H1 (cell line): ENCODE results near the gene ATOH1. TPM values are rescaled to one million over a fixed set of nuclear protein-coding genes. Genes with fewer than 3 reads are reported as not detected.
A peak's percentile ranks its signal among the peaks of the same experiment; 100 is the strongest.

Experiments used
- BCL11A ChIP-seq, 2 experiments: IDR thresholded peaks; one replicate each; pipeline ENCODE4 v1.6.1; 2011; ENCODE audit warnings: low read depth in 2 of 2, low read length in 2 of 2, mild to moderate bottlenecking in 2 of 2
- CBX5 ChIP-seq: fragments of 300-800, 300-1000 bp; sonication (generic); IDR thresholded peaks from 2 replicates; pipeline ENCODE4 v1.7.1; 2016; ENCODE audit warnings: antibody characterized with exemption, low read length, low read depth
- CHD1 ChIP-seq: IDR thresholded peaks from 2 replicates; pipeline ENCODE4 v1.6.1; 2012; ENCODE audit warnings: low read depth, low read length, improper control_type of control experiment
- CREB1 ChIP-seq: IDR thresholded peaks from 2 replicates; pipeline ENCODE4 v1.6.1; 2012; ENCODE audit warnings: inconsistent platforms
- EZH2 ChIP-seq: fragments of 200-600 bp; sonication (generic); IDR thresholded peaks from 2 replicates; pipeline ENCODE4 v1.7.1; 2012; ENCODE audit warnings: low read depth, mild to moderate bottlenecking, moderate library complexity, low read length, inconsistent platforms; ENCODE audit not compliant: severe bottlenecking
- KDM1A ChIP-seq: fragments of 200-600, 300-600 bp; sonication (generic); IDR thresholded peaks from 2 replicates; pipeline ENCODE4 v1.7.1; 2016; ENCODE audit warnings: mild to moderate bottlenecking, low read length, borderline replicate concordance
- KDM5A ChIP-seq: fragments of 200-600 bp; IDR thresholded peaks from 2 replicates; pipeline ENCODE4 v1.7.1; 2012; ENCODE audit warnings: mild to moderate bottlenecking, low read length, inconsistent platforms, mixed read lengths
- NANOG ChIP-seq: IDR thresholded peaks from 2 replicates; pipeline ENCODE4 v1.6.1; 2011; ENCODE audit warnings: low read length, low read depth, mild to moderate bottlenecking, inconsistent platforms; ENCODE audit not compliant: insufficient read depth, poor library complexity, severe bottlenecking
- PHF8 ChIP-seq: fragments of 200-600 bp; sonication (generic); conservative IDR thresholded peaks from 2 replicates; pipeline ENCODE4 v1.7.1; 2012; ENCODE audit warnings: low read depth, mild to moderate bottlenecking, inconsistent platforms, low read length, moderate library complexity
- POLR2AphosphoS5 ChIP-seq: IDR thresholded peaks from 2 replicates; pipeline ENCODE4 v1.6.1; 2011; ENCODE audit warnings: low read depth, low read length
- SP2 ChIP-seq: IDR thresholded peaks from 2 replicates; pipeline ENCODE4 v1.6.1; 2012; ENCODE audit warnings: mild to moderate bottlenecking, low read length, inconsistent platforms
- SP4 ChIP-seq: IDR thresholded peaks from 2 replicates; pipeline ENCODE4 v1.6.1; 2012; ENCODE audit warnings: low read length, inconsistent platforms
- TBP ChIP-seq: IDR thresholded peaks from 2 replicates; pipeline ENCODE4 v1.6.1; 2011; ENCODE audit warnings: low read depth, low read length, improper control_type of control experiment
- TCF12 ChIP-seq: IDR thresholded peaks from 2 replicates; pipeline ENCODE4 v1.6.1; 2011; ENCODE audit warnings: low read depth, mild to moderate bottlenecking, low read length
- ZNF274 ChIP-seq: IDR thresholded peaks from 2 replicates; pipeline ENCODE4 v1.7.0; 2012; ENCODE audit warnings: low read length, borderline replicate concordance; ENCODE audit errors: extremely low read depth
- polyA plus RNA-seq, 7 experiments: library from polyadenylated mRNA; depleted of rRNA in 3 of 7; stranded (reverse) in 5 of 7; unstranded in 2 of 7; fragments of >200 nt in 5 of 7; fragments of 200-250 nt in 2 of 7; gene quantifications; 1 replicate in 5 of 7; 2 replicates in 1 of 7; 4 replicates in 1 of 7; pipeline versions ENCODE4 v1.2.1 to v1.2.3, GENCODE V29; 2011 to 2013; ENCODE audit warnings: missing spikeins in 2 of 7, mixed read lengths in 2 of 7
- total RNA-seq: library from RNA; stranded (reverse); fragmentation: NEBNext Ultra II Directional; extraction: Animal tissue kit (Norgen Biotek cat#: 25700); gene quantifications from 2 replicates; pipeline ENCODE4 v1.2.1, GENCODE V29; 2021
- TF ChIP-seq, protein P1 (sequence below): IDR thresholded peaks from 2 replicates; pipeline ENCODE4 v1.6.1; 2011; ENCODE audit warnings: low read depth, mild to moderate bottlenecking, low read length; ENCODE audit not compliant: insufficient read depth
- TF ChIP-seq, protein P2 (sequence below): IDR thresholded peaks from 2 replicates; pipeline ENCODE4 v1.6.1; 2012; ENCODE audit warnings: low read length, inconsistent platforms
- TF ChIP-seq, protein P3 (sequence below): IDR thresholded peaks from 2 replicates; pipeline ENCODE4 v1.6.1; 2012; ENCODE audit warnings: inconsistent platforms
- TF ChIP-seq, protein P4 (sequence below): IDR thresholded peaks from 2 replicates; pipeline ENCODE4 v1.6.1; 2011; ENCODE audit warnings: low read length, improper control_type of control experiment

ATOH1 gene
- total and polyA plus RNA-seq, 2 of the 8 experiments (the other 6 are each of a cell fraction or from before 2014, with no cell fraction given): 0.12 to 0.76 TPM

DNA sequence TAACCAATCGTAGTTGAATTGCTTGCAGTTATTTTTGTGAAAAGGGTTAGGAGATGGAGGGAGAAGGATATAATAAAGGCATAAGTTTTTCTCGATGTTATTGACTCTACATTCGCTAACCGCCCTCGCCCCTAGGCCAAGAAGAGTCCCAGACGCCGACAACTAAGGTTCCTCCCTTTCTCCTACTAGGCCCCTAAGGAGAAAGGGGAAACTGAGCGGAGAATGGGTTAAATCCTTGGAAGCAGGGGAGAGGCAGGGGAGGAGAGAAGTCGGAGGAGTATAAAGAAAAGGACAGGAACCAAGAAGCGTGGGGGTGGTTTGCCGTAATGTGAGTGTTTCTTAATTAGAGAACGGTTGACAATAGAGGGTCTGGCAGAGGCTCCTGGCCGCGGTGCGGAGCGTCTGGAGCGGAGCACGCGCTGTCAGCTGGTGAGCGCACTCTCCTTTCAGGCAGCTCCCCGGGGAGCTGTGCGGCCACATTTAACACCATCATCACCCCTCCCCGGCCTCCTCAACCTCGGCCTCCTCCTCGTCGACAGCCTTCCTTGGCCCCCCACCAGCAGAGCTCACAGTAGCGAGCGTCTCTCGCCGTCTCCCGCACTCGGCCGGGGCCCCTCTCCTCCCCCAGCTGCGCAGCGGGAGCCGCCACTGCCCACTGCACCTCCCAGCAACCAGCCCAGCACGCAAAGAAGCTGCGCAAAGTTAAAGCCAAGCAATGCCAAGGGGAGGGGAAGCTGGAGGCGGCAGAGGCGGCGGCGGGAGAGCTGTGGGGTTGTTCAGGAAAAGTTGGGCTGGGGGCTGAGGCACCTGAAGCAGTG lies 5.9 kb downstream of the ATOH1 start (continued):
- TF ChIP-seq PHF8: no peak
- TF ChIP-seq TCF12: no peak
- no peak for TF ChIP-seq TBP
- TF ChIP-seq, protein P1, sequence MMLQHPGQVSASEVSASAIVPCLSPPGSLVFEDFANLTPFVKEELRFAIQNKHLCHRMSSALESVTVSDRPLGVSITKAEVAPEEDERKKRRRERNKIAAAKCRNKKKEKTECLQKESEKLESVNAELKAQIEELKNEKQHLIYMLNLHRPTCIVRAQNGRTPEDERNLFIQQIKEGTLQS: no peak
- TF ChIP-seq KDM5A: no peak
- no peak for TF ChIP-seq SP4
- TF ChIP-seq CBX5: no peak
- TF ChIP-seq SP2: no peak
- no peak for TF ChIP-seq BCL11A (IDR thresholded peaks at IDR 0.05; ENCODE audit: low read depth in 2 of 2, low read length in 2 of 2)
- no peak for TF ChIP-seq CREB1
- no peak for TF ChIP-seq POLR2AphosphoS5
- TF ChIP-seq, protein P2, sequence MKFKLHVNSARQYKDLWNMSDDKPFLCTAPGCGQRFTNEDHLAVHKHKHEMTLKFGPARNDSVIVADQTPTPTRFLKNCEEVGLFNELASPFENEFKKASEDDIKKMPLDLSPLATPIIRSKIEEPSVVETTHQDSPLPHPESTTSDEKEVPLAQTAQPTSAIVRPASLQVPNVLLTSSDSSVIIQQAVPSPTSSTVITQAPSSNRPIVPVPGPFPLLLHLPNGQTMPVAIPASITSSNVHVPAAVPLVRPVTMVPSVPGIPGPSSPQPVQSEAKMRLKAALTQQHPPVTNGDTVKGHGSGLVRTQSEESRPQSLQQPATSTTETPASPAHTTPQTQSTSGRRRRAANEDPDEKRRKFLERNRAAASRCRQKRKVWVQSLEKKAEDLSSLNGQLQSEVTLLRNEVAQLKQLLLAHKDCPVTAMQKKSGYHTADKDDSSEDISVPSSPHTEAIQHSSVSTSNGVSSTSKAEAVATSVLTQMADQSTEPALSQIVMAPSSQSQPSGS: no peak
- TF ChIP-seq ZNF274: no peak
- peak; percentile 52 for TF ChIP-seq EZH2
- peak; percentile 76 for TF ChIP-seq KDM1A
- no peak for TF ChIP-seq CHD1
- no peak for TF ChIP-seq NANOG
- TF ChIP-seq, protein P3, sequence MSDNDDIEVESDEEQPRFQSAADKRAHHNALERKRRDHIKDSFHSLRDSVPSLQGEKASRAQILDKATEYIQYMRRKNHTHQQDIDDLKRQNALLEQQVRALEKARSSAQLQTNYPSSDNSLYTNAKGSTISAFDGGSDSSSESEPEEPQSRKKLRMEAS: peak; percentile 52; the same call in 1 of the 2 replicates
- TF ChIP-seq, protein P4, sequence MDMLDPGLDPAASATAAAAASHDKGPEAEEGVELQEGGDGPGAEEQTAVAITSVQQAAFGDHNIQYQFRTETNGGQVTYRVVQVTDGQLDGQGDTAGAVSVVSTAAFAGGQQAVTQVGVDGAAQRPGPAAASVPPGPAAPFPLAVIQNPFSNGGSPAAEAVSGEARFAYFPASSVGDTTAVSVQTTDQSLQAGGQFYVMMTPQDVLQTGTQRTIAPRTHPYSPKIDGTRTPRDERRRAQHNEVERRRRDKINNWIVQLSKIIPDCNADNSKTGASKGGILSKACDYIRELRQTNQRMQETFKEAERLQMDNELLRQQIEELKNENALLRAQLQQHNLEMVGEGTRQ: no peak
